Left ventricle myocardium inferior (tissue), 1 donor: ENCODE measurements around the gene U2SURP. TPM values are rescaled to one million over a fixed set of nuclear protein-coding genes. Genes with fewer than 3 reads are reported as not detected.

Experiments
- DNase-seq: peaks from one replicate; pipeline ENCODE4 v3.0.0-alpha.2; 2020
- H3K27ac ChIP-seq: fragments of 200-600 bp; replicated peaks from 2 replicates; pipeline ENCODE4 v1.8.0; 2021
- H3K27me3 ChIP-seq: fragments of 200-600 bp; 2 replicates; pipeline ENCODE4 v1.8.0; 2021; ENCODE audit warnings: low read depth
- H3K36me3 ChIP-seq: fragments of 200-600 bp; 2 replicates; pipeline ENCODE4 v1.8.0; 2021
- H3K4me1 ChIP-seq: fragments of 200-600 bp; 2 replicates; pipeline ENCODE4 v1.8.0; 2021
- H3K4me3 ChIP-seq: fragments of 200-600 bp; 2 replicates; pipeline ENCODE4 v1.8.0; 2021; ENCODE audit warnings: mild to moderate bottlenecking, moderate library complexity
- H3K9me3 ChIP-seq: fragments of 200-600 bp; replicated peaks from 2 replicates; pipeline ENCODE4 v1.8.0; 2021
- intact Hi-C: fragments of 100-400 bp; cut with micrococcal nuclease; formaldehyde crosslinking; loops from one replicate; pipeline ENCODE4 v1.11.0; 2022
- total RNA-seq: library from RNA; stranded (reverse); fragmentation: NEBNext Ultra II Directional; extraction: Animal tissue kit (Norgen Biotek cat#: 25700); gene quantifications from one replicate; pipeline ENCODE4 v1.2.1, GENCODE V29; 2021
- TF ChIP-seq, protein P1 (sequence below): fragments of 200-600 bp; IDR thresholded peaks from 2 replicates; pipeline ENCODE4 v1.8.0; 2021; ENCODE audit warnings: antibody characterized with exemption, mild to moderate bottlenecking, borderline replicate concordance
- donor health status: DM: no; HTN: yes; CAD: no; lungs with severe emphysema.

U2SURP gene
- total RNA-seq, 1 donor from 2014 or later, result 43.7 TPM

DNA sequence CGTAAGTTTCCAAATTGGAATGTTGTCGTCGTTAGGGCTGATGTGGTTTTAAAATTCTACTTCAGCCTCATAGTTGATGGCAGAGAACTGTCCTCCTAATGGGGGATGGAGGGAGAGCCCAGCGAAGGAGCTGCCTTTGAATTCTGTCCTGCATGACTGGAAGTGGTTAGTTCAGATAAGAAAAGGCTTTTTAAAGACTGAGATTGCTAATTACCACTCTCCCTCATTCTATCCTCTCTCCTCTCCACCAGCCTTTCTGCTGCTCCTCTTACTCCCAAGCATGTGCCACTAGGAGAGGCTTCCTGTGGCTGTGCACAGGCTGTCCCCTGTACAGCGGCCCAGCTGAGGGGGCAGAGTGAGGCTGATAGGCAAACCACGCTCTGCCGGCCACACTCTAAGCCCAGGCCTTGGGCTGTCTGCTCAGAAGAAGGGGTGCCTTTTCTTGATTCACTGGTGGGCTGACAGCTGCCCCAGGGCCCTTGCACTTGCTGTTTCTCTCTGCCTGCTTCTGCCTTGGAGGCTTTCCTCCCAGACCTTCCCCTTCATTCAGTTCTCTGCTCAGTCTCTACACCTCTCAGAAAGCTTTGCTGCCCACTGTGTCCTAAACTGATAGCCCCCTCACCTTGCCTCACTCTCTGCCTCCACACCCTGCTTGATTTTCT lies 29.1 kb upstream of the U2SURP start:
- Histone ChIP-seq H3K4me1 (peaks cover 52% of the 10 kb centered on the region), H3K4me3 (peak overlapping the region; percentile 7), H3K36me3 (no peaks in the 10 kb centered on the region), H3K27me3 (peaks cover 6% of the 10 kb centered on the region), H3K27ac (peak overlapping the region; percentile 87), H3K9me3 (no peaks in the 10 kb centered on the region)
- DNase-seq, result no peak
- TF ChIP-seq, protein P1, sequence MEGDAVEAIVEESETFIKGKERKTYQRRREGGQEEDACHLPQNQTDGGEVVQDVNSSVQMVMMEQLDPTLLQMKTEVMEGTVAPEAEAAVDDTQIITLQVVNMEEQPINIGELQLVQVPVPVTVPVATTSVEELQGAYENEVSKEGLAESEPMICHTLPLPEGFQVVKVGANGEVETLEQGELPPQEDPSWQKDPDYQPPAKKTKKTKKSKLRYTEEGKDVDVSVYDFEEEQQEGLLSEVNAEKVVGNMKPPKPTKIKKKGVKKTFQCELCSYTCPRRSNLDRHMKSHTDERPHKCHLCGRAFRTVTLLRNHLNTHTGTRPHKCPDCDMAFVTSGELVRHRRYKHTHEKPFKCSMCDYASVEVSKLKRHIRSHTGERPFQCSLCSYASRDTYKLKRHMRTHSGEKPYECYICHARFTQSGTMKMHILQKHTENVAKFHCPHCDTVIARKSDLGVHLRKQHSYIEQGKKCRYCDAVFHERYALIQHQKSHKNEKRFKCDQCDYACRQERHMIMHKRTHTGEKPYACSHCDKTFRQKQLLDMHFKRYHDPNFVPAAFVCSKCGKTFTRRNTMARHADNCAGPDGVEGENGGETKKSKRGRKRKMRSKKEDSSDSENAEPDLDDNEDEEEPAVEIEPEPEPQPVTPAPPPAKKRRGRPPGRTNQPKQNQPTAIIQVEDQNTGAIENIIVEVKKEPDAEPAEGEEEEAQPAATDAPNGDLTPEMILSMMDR, result no peak
- intact Hi-C loops, result no loop called here

DNA sequence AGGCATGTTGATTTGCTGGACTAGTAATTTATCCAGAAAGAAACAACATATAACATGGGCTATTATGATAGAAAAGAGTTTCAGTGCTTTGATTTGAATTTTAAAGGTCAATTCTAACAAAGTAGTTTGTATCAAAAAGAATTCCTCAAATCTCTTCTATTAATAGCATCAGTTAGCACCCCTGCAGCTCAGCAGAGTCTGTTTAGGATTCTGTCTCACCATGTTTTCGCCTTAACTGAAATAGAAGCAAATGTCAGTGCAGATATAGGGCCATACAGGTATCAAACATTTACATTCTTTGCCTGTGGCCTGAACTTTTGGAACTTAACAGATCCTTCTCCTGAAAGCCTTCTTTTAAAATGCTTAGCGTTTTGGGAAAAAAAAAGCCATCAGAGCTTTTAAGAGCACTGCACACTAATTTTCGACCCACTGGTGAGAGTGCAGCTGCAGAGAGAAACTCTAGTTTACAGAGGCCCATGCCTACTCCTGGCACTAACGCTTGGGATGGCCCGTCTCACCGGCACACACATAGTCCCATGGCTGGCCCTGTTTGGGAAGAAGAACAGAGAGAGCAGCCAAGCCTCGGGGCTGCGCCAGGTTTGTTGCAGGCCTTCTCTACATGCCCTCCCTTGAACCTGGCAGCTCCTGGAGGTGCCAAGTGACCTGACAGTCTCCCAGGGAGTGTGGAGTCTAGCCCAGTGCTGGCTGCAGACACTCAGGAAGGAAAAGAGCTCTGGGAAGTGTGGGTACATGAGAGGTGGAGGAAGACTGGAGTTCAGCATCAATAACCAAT lies 28.0 kb upstream of the U2SURP start:
- Histone ChIP-seq H3K4me3 (peak overlapping the region; percentile 7), H3K36me3 (no peaks in the 10 kb centered on the region), H3K9me3 (no peaks in the 10 kb centered on the region), H3K27me3 (peaks cover 6% of the 10 kb centered on the region), H3K4me1 (peaks cover 54% of the 10 kb centered on the region), H3K27ac (peak overlapping the region; percentile 87)
- TF ChIP-seq, protein P1, result no peak
- intact Hi-C loops, result no loop called here
- DNase-seq, result peak; percentile 83

DNA sequence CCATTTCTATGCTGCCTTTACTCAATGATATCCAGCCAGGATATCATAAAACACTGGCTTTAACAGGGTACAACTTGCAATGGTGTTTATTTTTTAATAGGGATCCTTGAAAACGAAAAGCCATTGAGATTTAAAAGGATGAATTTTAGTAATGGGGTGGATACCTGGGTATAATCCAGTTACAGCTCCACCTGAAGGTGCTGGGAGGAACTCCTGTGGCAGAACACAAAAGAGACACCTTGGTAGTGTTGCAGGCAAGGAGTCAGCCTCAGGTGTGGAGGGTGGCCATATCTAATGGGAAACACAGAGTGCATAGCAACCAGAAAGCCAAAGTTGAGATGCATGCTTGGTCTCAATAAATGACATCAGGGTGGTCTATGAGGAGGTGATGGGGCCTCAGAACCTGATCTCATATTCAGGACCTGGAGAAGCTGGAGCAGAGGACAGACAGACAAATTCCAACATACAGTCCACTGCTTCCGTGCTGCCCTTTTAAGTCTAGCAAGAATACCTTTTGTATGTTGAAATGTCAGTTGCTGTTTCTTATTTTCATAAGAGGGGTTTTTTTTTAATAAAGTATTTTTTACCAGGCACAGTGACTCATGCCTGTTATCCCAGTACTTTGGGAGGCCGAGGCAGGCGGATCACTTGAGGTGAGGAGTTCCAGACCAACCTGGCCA lies 25.9 kb upstream of the U2SURP start:
- TF ChIP-seq, protein P1, result no peak
- intact Hi-C loops, result no loop called here
- DNase-seq, result no peak
- Histone ChIP-seq H3K27me3 (no peaks in the 10 kb centered on the region), H3K27ac (peak overlapping the region; percentile 87), H3K36me3 (no peaks in the 10 kb centered on the region), H3K9me3 (no peaks in the 10 kb centered on the region), H3K4me1 (peaks cover 54% of the 10 kb centered on the region), H3K4me3 (no peak overlapping the region)

DNA sequence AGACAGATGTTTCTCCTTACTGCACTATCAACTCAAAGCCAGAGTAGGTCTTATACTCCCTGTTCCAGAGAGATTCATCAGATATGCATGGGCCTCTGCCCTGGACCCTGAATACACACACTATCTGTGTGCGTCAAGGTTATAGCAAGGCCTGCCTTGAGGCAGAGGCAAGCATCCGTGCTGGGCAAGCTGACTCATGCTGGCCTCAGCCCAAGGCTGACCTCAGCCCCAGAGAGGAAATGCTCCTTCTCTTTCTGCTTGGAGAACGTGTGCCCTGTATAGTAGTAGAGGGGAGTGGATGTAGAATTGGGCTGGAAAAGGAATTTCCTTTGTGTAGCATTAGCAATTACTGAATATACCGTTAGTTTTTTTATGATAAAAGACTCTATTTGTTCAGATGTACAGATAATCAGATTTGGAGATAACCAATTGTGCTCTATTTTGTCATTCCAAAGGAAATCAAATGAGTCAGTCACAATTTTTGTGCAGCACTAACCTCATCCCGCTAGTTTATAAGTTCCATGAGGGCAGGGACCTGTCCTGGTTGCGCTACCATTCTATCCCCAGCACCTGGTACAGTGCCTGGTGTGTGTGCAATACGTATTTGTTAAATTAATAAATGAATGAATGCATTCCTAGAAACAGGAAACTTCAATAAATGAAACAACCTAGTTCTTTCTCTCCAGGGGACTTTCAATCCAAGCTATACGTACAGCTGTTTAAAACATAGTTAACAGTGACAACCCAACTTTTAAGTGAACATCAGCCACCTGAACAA lies 24.6 kb upstream of the U2SURP start:
- Histone ChIP-seq H3K27me3 (no peaks in the 10 kb centered on the region), H3K27ac (peak overlapping the region; percentile 87), H3K9me3 (no peaks in the 10 kb centered on the region), H3K4me3 (no peak overlapping the region), H3K4me1 (peaks cover 50% of the 10 kb centered on the region), H3K36me3 (no peaks in the 10 kb centered on the region)
- TF ChIP-seq, protein P1, result no peak
- intact Hi-C loops, result no loop called here
- peak; percentile 90 for DNase-seq

DNA sequence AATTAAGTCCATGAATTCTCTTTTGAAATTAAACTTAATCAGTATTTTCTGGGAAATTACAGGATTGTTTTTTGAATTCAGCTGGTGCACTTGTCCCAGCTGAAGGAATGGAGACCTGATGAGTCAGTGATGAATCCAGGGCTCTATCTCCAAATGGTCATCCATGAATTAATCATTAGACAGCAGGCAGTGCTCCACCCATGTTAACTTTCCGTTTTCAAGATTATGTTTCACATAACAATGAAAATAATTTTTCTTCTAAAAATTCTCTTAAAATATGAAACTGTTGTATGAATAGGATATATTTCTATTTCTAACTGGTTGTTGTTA lies 24.0 kb upstream of the U2SURP start:
- Histone ChIP-seq H3K36me3 (no peaks in the 10 kb centered on the region), H3K27me3 (no peaks in the 10 kb centered on the region), H3K27ac (peak overlapping the region; percentile 87), H3K4me1 (peaks cover 45% of the 10 kb centered on the region), H3K9me3 (no peaks in the 10 kb centered on the region), H3K4me3 (no peak overlapping the region)
- TF ChIP-seq, protein P1, result no peak
- DNase-seq, result no peak
- intact Hi-C loops, result no loop called here
